ENCODE data around the gene RASGRP1.

The RASGRP1 gene

GRCh38 chr15:38541026-38541425 is 23.6 kb downstream of the RASGRP1 start:
- DNase-seq: no peak
- in situ Hi-C loops (cut with MboI; ENCODE audit: low pct_unique_long_range_greater_than_20kb, low sequenced_read_pairs): no loop called here

GRCh38 chr15:38540510-38540909 is 24.1 kb downstream of the RASGRP1 start:
- DNase-seq: no peak
- in situ Hi-C loops (cut with MboI; ENCODE audit: low pct_unique_long_range_greater_than_20kb, low sequenced_read_pairs): no loop called here

- DNase-seq: no peak
- in situ Hi-C loops (cut with MboI; ENCODE audit: low pct_unique_long_range_greater_than_20kb, low sequenced_read_pairs): no loop called here
These were observed 25.6 kb downstream of the RASGRP1 start for GRCh38 chr15:38539008-38539343.

GRCh38 chr15:38538328-38539007 is 26.1 kb downstream of the RASGRP1 start:
- in situ Hi-C loops (cut with MboI; ENCODE audit: low pct_unique_long_range_greater_than_20kb, low sequenced_read_pairs): no loop called here
- DNase-seq: no peak

- in situ Hi-C loops (cut with MboI; ENCODE audit: low pct_unique_long_range_greater_than_20kb, low sequenced_read_pairs): no loop called here
- DNase-seq: no peak
These were observed 28.4 kb downstream of the RASGRP1 start for GRCh38 chr15:38536201-38536676.

- in situ Hi-C loops (cut with MboI; ENCODE audit: low pct_unique_long_range_greater_than_20kb, low sequenced_read_pairs): no loop called here
- DNase-seq: no peak
These were observed 29.0 kb downstream of the RASGRP1 start for GRCh38 chr15:38535491-38536200.

- no peak for DNase-seq
- in situ Hi-C loops (cut with MboI; ENCODE audit: low pct_unique_long_range_greater_than_20kb, low sequenced_read_pairs): no loop called here
These were observed 29.9 kb downstream of the RASGRP1 start for GRCh38 chr15:38534691-38535090.

- in situ Hi-C loops (cut with MboI; ENCODE audit: low pct_unique_long_range_greater_than_20kb, low sequenced_read_pairs): no loop called here
- DNase-seq: no peak
These were observed 30.7 kb downstream of the RASGRP1 start for GRCh38 chr15:38533926-38534325.

- DNase-seq: no peak
- in situ Hi-C loops (cut with MboI; ENCODE audit: low pct_unique_long_range_greater_than_20kb, low sequenced_read_pairs): no loop called here
These were observed 31.1 kb downstream of the RASGRP1 start for GRCh38 chr15:38533416-38533915.

GRCh38 chr15:38532728-38533127 is 31.9 kb downstream of the RASGRP1 start:
- DNase-seq: no peak
- in situ Hi-C loops (cut with MboI; ENCODE audit: low pct_unique_long_range_greater_than_20kb, low sequenced_read_pairs): no loop called here

- no peak for DNase-seq
- in situ Hi-C loops (cut with MboI; ENCODE audit: low pct_unique_long_range_greater_than_20kb, low sequenced_read_pairs): no loop called here
These were observed 33.1 kb downstream of the RASGRP1 start for GRCh38 chr15:38531509-38531908.

- no peak for DNase-seq
- in situ Hi-C loops (cut with MboI; ENCODE audit: low pct_unique_long_range_greater_than_20kb, low sequenced_read_pairs): no loop called here
These were observed 34.5 kb downstream of the RASGRP1 start for GRCh38 chr15:38530113-38530512.

- in situ Hi-C loops (cut with MboI; ENCODE audit: low pct_unique_long_range_greater_than_20kb, low sequenced_read_pairs): no loop called here
- DNase-seq: no peak
These were observed 36.3 kb downstream of the RASGRP1 start for GRCh38 chr15:38528294-38528693.

GRCh38 chr15:38526158-38526557 is 38.5 kb downstream of the RASGRP1 start:
- in situ Hi-C loops (cut with MboI; ENCODE audit: low pct_unique_long_range_greater_than_20kb, low sequenced_read_pairs): no loop called here
- no peak for DNase-seq

- no peak for DNase-seq
- in situ Hi-C loops (cut with MboI; ENCODE audit: low pct_unique_long_range_greater_than_20kb, low sequenced_read_pairs): no loop called here
These were observed 39.1 kb downstream of the RASGRP1 start for GRCh38 chr15:38525489-38525888.

- in situ Hi-C loops (cut with MboI; ENCODE audit: low pct_unique_long_range_greater_than_20kb, low sequenced_read_pairs): no loop called here
- DNase-seq: no peak
These were observed 40.5 kb downstream of the RASGRP1 start for GRCh38 chr15:38524156-38524555.

GRCh38 chr15:38522922-38523321 is 41.7 kb downstream of the RASGRP1 start:
- DNase-seq: no peak

GRCh38 chr15:38521316-38521715 is 43.3 kb downstream of the RASGRP1 start:
- no peak for DNase-seq
- in situ Hi-C loops (cut with MboI; ENCODE audit: low pct_unique_long_range_greater_than_20kb, low sequenced_read_pairs): no loop called here

More at GRCh38 chr15:38522922-38523321, 41.7 kb downstream of the RASGRP1 start:
- in situ Hi-C loops (cut with MboI; ENCODE audit: low pct_unique_long_range_greater_than_20kb, low sequenced_read_pairs): no loop called here

- in situ Hi-C loops (cut with MboI; ENCODE audit: low pct_unique_long_range_greater_than_20kb, low sequenced_read_pairs): no loop called here
- no peak for DNase-seq
These were observed 44.6 kb downstream of the RASGRP1 start for GRCh38 chr15:38520035-38520434.

GRCh38 chr15:38518084-38518483 is 46.5 kb downstream of the RASGRP1 start:
- no peak for DNase-seq
- in situ Hi-C loops (cut with MboI; ENCODE audit: low pct_unique_long_range_greater_than_20kb, low sequenced_read_pairs): no loop called here
